HepG2 (cell line): Measurements from ENCODE around the gene RPGR.

ENCODE experiments used
- EP300 ChIP-seq, 3 experiments: sonication (generic) in 1 of 3; formaldehyde crosslinking in 1 of 3; IDR thresholded peaks; 2 replicates each; pipeline versions ENCODE4 v1.5.1 to v1.6.1; 2011 to 2020; ENCODE audit warnings: low read depth in 2 of 3, low read length in 2 of 3, borderline replicate concordance in 1 of 3, improper control_type of control experiment in 1 of 3, mild to moderate bottlenecking in 1 of 3, missing genetic modification reagents in 1 of 3, moderate library complexity in 1 of 3
- FOXM1 ChIP-seq: sonication (generic); formaldehyde crosslinking; IDR thresholded peaks from 2 replicates; pipeline ENCODE4 v1.5.0; 2020; ENCODE audit warnings: missing genetic modification reagents
- HCFC1 ChIP-seq: fragments of 150-350 bp; IDR thresholded peaks from 2 replicates; pipeline ENCODE4 v1.6.1; 2014; ENCODE audit warnings: low read depth, low read length
- KAT2B ChIP-seq: fragments of 150-350 bp; IDR thresholded peaks from 2 replicates; pipeline ENCODE4 v1.6.1; 2014; ENCODE audit warnings: low read depth, low read length, borderline replicate concordance
- KDM5B ChIP-seq: sonication (generic); formaldehyde crosslinking; IDR thresholded peaks from 2 replicates; pipeline ENCODE4 v1.4.0; 2020; ENCODE audit warnings: missing genetic modification reagents, mild to moderate bottlenecking, borderline replicate concordance
- PCBP2 ChIP-seq: fragments of 200-400 bp; formaldehyde crosslinking; optimal IDR thresholded peaks from 2 replicates; pipeline ENCODE3; 2018; ENCODE audit warnings: low read length, low read depth; ENCODE audit not compliant: poor library complexity, severe bottlenecking
- RAD51 ChIP-seq: fragments of 450-650 bp; IDR thresholded peaks from 2 replicates; pipeline ENCODE4 v1.6.1; 2016; ENCODE audit warnings: borderline replicate concordance
- SAFB2 ChIP-seq: sonication (generic); formaldehyde crosslinking; IDR thresholded peaks from 2 replicates; pipeline ENCODE4 v1.5.1; 2020; ENCODE audit warnings: missing genetic modification reagents, low read depth, mild to moderate bottlenecking, borderline replicate concordance
- SP1 ChIP-seq, 2 experiments: fragments of 450-650 bp in 1 of 2; sonication (generic) in 1 of 2; formaldehyde crosslinking in 1 of 2; IDR thresholded peaks; 2 replicates each; pipeline versions ENCODE4 v1.4.0 to v1.6.1; 2016 to 2020; ENCODE audit warnings: missing genetic modification reagents in 1 of 2
- SRF ChIP-seq: IDR thresholded peaks from 2 replicates; pipeline ENCODE4 v1.6.1; 2011; ENCODE audit warnings: mild to moderate bottlenecking, low read depth, low read length, moderate library complexity
- ZNF263 ChIP-seq: sonication (generic); formaldehyde crosslinking; IDR thresholded peaks from 2 replicates; pipeline ENCODE4 v1.4.0; 2020; ENCODE audit warnings: missing genetic modification reagents
- ZNF274 ChIP-seq: sonication (generic); formaldehyde crosslinking; IDR thresholded peaks from 2 replicates; pipeline ENCODE4 v1.5.1; 2020; ENCODE audit warnings: mild to moderate bottlenecking, missing genetic modification reagents
- TF ChIP-seq, protein P1 (sequence below): sonication (generic); formaldehyde crosslinking; IDR thresholded peaks from 2 replicates; pipeline ENCODE4 v1.5.0; 2020; ENCODE audit warnings: missing genetic modification reagents, mild to moderate bottlenecking, borderline replicate concordance
- TF ChIP-seq, protein P2 (sequence below): sonication (generic); formaldehyde crosslinking; IDR thresholded peaks from 2 replicates; pipeline ENCODE4 v1.5.0; 2020; ENCODE audit warnings: mild to moderate bottlenecking, missing genetic modification reagents, moderate library complexity

DNA sequence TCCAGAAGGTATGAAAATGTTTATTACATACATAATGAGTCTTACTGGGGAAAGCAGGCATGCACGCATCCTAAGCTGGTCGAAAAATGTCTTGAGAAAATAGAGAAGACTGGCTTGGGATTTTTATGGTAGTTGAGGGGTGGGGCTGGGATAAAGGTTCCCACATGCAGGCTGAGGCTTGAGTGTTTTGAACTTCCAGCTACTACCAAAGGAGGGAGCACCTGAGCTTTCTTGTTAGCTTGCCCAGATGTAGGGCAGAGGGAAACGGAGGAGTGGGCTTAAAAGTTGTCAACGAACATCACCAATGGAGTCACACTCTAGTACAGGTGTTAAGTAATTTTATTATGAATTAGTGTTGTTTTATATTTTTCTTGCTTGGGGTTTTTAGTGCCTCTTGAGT is 67.1 kb downstream of the RPGR start:
- TF ChIP-seq KAT2B (no peak), PCBP2 (no peak), HCFC1 (no peak), KDM5B (no peak), SAFB2 (no peak), RAD51 (no peak), SP1 (IDR thresholded peaks at IDR 0.05) (no peak), SP1 (CRISPR knock-in tag; IDR thresholded peaks at IDR 0.05) (no peak), ZNF274 (CRISPR knock-in tag) (no peak), SRF (no peak), ZNF263 (no peak), EP300 (IDR thresholded peaks at IDR 0.05; ENCODE audit: low read depth in 2 of 2, low read length in 2 of 2) (no peak), EP300 (CRISPR knock-in tag; IDR thresholded peaks at IDR 0.05; ENCODE audit: borderline replicate concordance) (no peak), FOXM1 (CRISPR knock-in tag) (no peak)
- TF ChIP-seq, protein P1, sequence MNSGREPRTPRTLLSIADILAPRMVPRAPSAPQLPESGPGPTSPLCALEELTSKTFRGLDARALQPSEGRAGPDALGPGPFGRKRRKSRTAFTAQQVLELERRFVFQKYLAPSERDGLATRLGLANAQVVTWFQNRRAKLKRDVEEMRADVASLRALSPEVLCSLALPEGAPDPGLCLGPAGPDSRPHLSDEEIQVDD (CRISPR knock-in tag), result no peak
- TF ChIP-seq, protein P2, sequence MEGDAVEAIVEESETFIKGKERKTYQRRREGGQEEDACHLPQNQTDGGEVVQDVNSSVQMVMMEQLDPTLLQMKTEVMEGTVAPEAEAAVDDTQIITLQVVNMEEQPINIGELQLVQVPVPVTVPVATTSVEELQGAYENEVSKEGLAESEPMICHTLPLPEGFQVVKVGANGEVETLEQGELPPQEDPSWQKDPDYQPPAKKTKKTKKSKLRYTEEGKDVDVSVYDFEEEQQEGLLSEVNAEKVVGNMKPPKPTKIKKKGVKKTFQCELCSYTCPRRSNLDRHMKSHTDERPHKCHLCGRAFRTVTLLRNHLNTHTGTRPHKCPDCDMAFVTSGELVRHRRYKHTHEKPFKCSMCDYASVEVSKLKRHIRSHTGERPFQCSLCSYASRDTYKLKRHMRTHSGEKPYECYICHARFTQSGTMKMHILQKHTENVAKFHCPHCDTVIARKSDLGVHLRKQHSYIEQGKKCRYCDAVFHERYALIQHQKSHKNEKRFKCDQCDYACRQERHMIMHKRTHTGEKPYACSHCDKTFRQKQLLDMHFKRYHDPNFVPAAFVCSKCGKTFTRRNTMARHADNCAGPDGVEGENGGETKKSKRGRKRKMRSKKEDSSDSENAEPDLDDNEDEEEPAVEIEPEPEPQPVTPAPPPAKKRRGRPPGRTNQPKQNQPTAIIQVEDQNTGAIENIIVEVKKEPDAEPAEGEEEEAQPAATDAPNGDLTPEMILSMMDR (CRISPR knock-in tag), result peak; percentile 63
